Measurements from ENCODE around the gene DLD. TPM values are rescaled to one million over a fixed set of nuclear protein-coding genes. Genes with fewer than 3 reads are reported as not detected.

DLD gene
- polyA plus RNA-seq, 3 donors: 106 to 125 (median 118) TPM

- DNase-seq (ENCODE audit: extremely low read depth in 1 of 11, low read depth in 9 of 11, low spot score in 4 of 11): no peak
These were observed 42.5 kb downstream of the DLD start for GRCh38 chr7:107933386-107934013.

GRCh38 chr7:107934991-107935770 lies 44.2 kb downstream of the DLD start:
- DNase-seq (ENCODE audit: extremely low read depth in 1 of 11, low read depth in 9 of 11, low spot score in 4 of 11): no peak

DNA sequence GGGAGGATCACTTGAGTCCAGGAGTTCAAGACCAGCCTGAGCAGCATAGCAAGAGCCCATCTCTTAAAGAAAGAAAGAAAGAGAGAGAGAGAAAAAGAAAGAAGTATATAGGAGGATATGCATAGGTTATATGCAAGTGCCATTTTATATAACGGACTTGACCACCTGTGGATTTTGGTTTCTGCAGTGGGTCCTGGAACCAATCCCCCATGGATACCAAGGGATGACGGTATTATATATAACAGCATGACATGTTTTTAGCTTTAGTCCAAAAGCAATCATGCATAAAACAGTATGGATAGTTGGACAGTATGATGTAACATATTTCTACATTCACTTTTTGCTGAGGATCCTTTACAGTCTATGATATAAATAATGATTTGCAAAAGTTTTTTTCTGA lies 45.3 kb downstream of the DLD start:
- no peak for DNase-seq (ENCODE audit: extremely low read depth in 1 of 11, low read depth in 9 of 11, low spot score in 4 of 11)

GRCh38 chr7:107937531-107937930 lies 46.5 kb downstream of the DLD start:
- no peak for DNase-seq (ENCODE audit: extremely low read depth in 1 of 11, low read depth in 9 of 11, low spot score in 4 of 11)

GRCh38 chr7:107938456-107939250 lies 47.7 kb downstream of the DLD start:
- no peak for DNase-seq (ENCODE audit: extremely low read depth in 1 of 11, low read depth in 9 of 11, low spot score in 4 of 11)

GRCh38 chr7:107939573-107940489 lies 48.8 kb downstream of the DLD start:
- no peak for DNase-seq (ENCODE audit: extremely low read depth in 1 of 11, low read depth in 9 of 11, low spot score in 4 of 11)

DNA sequence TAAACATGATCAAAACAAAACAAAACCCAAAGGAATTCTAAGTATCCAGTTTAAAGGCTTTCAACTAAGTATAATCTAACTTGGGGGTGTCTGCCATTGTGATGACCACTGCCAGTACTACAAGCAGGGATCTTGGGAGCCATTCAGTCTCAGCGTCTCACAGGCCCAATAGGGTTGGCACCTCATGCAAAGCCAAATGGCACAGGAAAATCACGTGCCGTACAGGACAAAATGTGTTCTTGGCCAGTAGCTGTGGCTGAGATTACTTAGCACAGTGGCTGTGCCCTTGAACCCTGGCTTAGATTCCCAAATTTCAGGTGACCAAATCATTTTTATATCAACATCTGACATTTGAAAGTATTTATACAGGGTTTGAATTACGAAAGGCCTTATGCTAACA lies 50.0 kb downstream of the DLD start:
- no peak for DNase-seq (ENCODE audit: extremely low read depth in 1 of 11, low read depth in 9 of 11, low spot score in 4 of 11)

GRCh38 chr7:107943018-107943417 lies 52.0 kb downstream of the DLD start:
- DNase-seq (ENCODE audit: extremely low read depth in 1 of 11, low read depth in 9 of 11, low spot score in 4 of 11): no peak

GRCh38 chr7:107944411-107945169 lies 53.6 kb downstream of the DLD start:
- DNase-seq (ENCODE audit: extremely low read depth in 1 of 11, low read depth in 9 of 11, low spot score in 4 of 11): peak in 4 of 11 donors; percentile 10 to 34 (median 26)

- DNase-seq (ENCODE audit: extremely low read depth in 1 of 11, low read depth in 9 of 11, low spot score in 4 of 11): no peak
These were observed 54.3 kb downstream of the DLD start for GRCh38 chr7:107945332-107945731.

DNA sequence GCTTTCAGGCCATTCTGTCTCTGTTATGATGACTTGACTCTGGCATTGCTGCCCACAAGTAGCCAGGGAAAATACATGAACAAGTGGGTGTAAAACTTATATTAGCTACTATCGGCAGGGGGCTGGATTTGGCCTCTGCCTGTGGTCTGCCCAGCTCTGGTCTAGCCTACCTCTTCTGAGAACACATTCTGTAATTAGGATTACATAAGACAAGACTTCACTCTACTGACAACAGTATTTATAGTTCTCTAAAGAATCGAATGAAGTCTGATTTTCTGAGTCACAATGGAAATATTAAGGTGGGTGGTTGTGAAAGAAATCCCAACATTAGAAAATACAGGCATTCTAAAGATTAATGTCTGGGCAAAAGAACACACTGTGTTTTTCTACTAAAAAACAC lies 55.5 kb downstream of the DLD start:
- DNase-seq (ENCODE audit: extremely low read depth in 1 of 11, low read depth in 9 of 11, low spot score in 4 of 11): no peak

- DNase-seq (ENCODE audit: extremely low read depth in 1 of 11, low read depth in 9 of 11, low spot score in 4 of 11): no peak
These were observed 55.9 kb downstream of the DLD start for GRCh38 chr7:107946881-107947280.

DNA sequence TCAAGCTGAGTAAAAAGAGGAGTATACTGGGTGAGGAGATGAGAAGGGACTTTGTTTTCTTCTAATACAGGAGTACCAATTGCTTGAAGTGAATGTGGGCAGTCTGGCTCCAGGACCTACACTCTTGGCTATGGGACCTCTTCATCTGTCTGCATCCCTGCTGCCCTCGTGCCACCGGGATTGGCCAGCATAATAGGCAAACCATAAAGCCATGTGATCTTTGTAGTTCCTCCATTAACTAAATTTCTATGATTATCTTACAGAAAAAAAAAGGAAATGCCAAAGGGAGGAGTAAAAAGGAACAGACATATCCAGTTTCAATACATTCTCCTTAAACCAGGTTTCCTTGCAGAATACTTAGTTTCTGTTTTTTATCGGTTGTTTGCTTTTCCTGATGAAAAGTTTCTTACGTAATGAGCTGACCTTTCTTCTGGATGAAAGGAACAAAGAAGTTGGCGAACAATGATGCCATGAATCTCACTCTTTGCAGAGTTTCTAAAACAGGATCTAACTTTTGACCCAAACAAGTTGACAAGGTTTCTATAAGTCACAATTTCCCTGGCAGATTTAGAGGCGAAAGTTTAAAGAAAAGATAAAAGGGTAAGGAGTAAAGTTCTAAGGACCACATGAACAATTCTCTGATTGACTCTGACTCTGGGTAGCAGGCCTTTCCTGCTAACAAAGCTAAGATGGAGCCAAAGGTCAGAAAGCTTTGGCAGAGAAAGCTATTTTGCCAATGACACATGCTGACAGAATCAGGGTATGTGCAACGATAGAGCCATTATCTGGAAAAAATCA lies 57.9 kb downstream of the DLD start:
- DNase-seq (ENCODE audit: extremely low read depth in 1 of 11, low read depth in 9 of 11, low spot score in 4 of 11): no peak

- DNase-seq (ENCODE audit: extremely low read depth in 1 of 11, low read depth in 9 of 11, low spot score in 4 of 11): no peak
These were observed 58.5 kb downstream of the DLD start for GRCh38 chr7:107949443-107949935.

- DNase-seq (ENCODE audit: extremely low read depth in 1 of 11, low read depth in 9 of 11, low spot score in 4 of 11): no peak
These were observed 60.3 kb downstream of the DLD start for GRCh38 chr7:107951172-107951787.

GRCh38 chr7:107951896-107952295 lies 60.9 kb downstream of the DLD start:
- DNase-seq (ENCODE audit: extremely low read depth in 1 of 11, low read depth in 9 of 11, low spot score in 4 of 11): no peak

All from renal cortex interstitium (tissue), 11 donors.